Lung (tissue), 12 donors: ENCODE results near the gene GALR1. TPM values are rescaled to one million over a fixed set of nuclear protein-coding genes. Genes with fewer than 3 reads are reported as not detected.

ENCODE experiments used
- ATAC-seq: fragments of 200-7000 bp; cut with Tn5 transposase; one replicate; pipeline ENCODE4 v1.9.1; 2020; ENCODE audit warnings: moderate number of reproducible peaks; ENCODE audit not compliant: insufficient read depth, low FRiP score
- DNase-seq, 3 donors: peaks; one replicate each; pipeline ENCODE4 v3.0.0-alpha.2; 2013 to 2017
- H3K27ac ChIP-seq, 2 donors: one replicate each; pipeline ENCODE4 v1.5.1; 2013; ENCODE audit warnings: mild to moderate bottlenecking in 2 of 2, moderate library complexity in 2 of 2, control low read depth in 1 of 2, inconsistent platforms in 1 of 2, low read depth in 1 of 2, low read length in 1 of 2
- H3K27me3 ChIP-seq, 3 donors: one replicate each; pipeline ENCODE4 v1.5.1; 2013; ENCODE audit warnings: low read length in 2 of 3; ENCODE audit not compliant: control insufficient read depth in 3 of 3, insufficient read depth in 3 of 3
- H3K36me3 ChIP-seq, 4 donors: one replicate each; pipeline ENCODE4 v1.5.1; 2013; ENCODE audit warnings: low read length in 4 of 4, mild to moderate bottlenecking in 1 of 4, moderate library complexity in 1 of 4; ENCODE audit not compliant: control insufficient read depth in 4 of 4, insufficient read depth in 4 of 4
- H3K4me1 ChIP-seq, 5 donors: one replicate each; pipeline ENCODE4 v1.5.1; 2013; ENCODE audit warnings: low read length in 5 of 5, mild to moderate bottlenecking in 2 of 5, moderate library complexity in 1 of 5; ENCODE audit not compliant: control insufficient read depth in 5 of 5, insufficient read depth in 5 of 5
- H3K4me3 ChIP-seq: one replicate; pipeline ENCODE4 v1.5.1; 2013; ENCODE audit warnings: mild to moderate bottlenecking, control low read depth, moderate library complexity
- H3K9ac ChIP-seq, 2 donors: one replicate each; pipeline ENCODE4 v1.5.1; 2013; ENCODE audit warnings: low read length in 2 of 2, control low read depth in 1 of 2; ENCODE audit not compliant: insufficient read depth in 1 of 2
- H3K9me3 ChIP-seq, 4 donors: one replicate each; pipeline ENCODE4 v1.5.1; 2013; ENCODE audit warnings: low read length in 3 of 4, mild to moderate bottlenecking in 1 of 4, moderate library complexity in 1 of 4; ENCODE audit not compliant: control insufficient read depth in 4 of 4, insufficient read depth in 3 of 4
- WGBS, 2 donors: extraction: QIAGEN DNeasy Blood & Tissue Kit; methylation state at CpG; one replicate each; pipeline ENCODE4 v1.1.7; 2013; 5-methylcytosine and 5-hydroxymethylcytosine counted together
- polyA plus RNA-seq, 2 donors: library from polyadenylated mRNA; stranded (reverse); fragments of 200-250 nt; gene quantifications; one replicate each; pipeline ENCODE4 v1.2.1, GENCODE V29; 2013
- total RNA-seq, 2 donors: library from RNA; depleted of rRNA in 1 of 2; stranded (reverse); fragments of >200 nt in 1 of 2; gene quantifications; one replicate each; pipeline ENCODE4 v1.2.1, GENCODE V29; 2014 to 2021
- TF ChIP-seq, protein P1 (sequence below): IDR thresholded peaks from 2 replicates; pipeline ENCODE4 v1.5.1; 2012; ENCODE audit warnings: mild to moderate bottlenecking; ENCODE audit errors: control extremely low read depth, extremely low read depth
- donor health status: control.
- donor health status: control.
- donor health status: Bipolar disorder and iron deficiency.
- donor health status: healthy.
- donor health status: DM: yes; HTN: yes; CAD: no.

Gene GALR1
- total and polyA plus RNA-seq, 4 donors, result under 0.01 to 0.03 TPM; not detected in 2

DNA sequence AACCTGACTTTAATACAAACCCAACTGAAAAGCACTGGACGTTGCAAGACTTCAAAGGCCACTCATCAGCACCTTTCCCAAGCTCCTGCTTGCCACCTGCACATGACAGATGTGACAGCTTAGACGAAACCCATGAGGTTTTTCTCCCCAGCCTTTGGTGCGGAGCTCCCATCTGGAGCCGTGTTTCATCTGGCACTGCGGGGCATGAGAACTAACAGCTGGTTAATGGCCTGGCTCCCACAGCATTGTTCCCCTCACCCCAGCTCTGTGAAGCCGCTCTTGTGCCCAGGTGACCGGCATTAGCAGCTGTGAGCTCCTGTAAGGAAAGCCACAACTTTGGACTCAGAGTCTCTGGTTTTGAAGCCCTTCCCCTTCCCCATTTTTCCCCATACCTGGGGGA lies 50.9 kb downstream of the GALR1 start:
- Histone ChIP-seq H3K27ac (no peak overlapping the region), H3K9me3 (peaks cover 0 to 2% (median 0%) of the 10 kb centered on the region in 4 donors), H3K4me1 (no peaks in the 10 kb centered on the region), H3K4me3 (no peak overlapping the region), H3K36me3 (no peaks in the 10 kb centered on the region), H3K9ac (no peak overlapping the region), H3K27me3 (peaks cover 0 to 3% (median 0%) of the 10 kb centered on the region in 3 donors)
- DNase-seq (no peak), ATAC-seq (no peak)
- TF ChIP-seq, protein P1, sequence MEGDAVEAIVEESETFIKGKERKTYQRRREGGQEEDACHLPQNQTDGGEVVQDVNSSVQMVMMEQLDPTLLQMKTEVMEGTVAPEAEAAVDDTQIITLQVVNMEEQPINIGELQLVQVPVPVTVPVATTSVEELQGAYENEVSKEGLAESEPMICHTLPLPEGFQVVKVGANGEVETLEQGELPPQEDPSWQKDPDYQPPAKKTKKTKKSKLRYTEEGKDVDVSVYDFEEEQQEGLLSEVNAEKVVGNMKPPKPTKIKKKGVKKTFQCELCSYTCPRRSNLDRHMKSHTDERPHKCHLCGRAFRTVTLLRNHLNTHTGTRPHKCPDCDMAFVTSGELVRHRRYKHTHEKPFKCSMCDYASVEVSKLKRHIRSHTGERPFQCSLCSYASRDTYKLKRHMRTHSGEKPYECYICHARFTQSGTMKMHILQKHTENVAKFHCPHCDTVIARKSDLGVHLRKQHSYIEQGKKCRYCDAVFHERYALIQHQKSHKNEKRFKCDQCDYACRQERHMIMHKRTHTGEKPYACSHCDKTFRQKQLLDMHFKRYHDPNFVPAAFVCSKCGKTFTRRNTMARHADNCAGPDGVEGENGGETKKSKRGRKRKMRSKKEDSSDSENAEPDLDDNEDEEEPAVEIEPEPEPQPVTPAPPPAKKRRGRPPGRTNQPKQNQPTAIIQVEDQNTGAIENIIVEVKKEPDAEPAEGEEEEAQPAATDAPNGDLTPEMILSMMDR, result no peak
- 63 to 75% methylated on average over 7 of the region's 7 CpGs for WGBS, 2 donors

DNA sequence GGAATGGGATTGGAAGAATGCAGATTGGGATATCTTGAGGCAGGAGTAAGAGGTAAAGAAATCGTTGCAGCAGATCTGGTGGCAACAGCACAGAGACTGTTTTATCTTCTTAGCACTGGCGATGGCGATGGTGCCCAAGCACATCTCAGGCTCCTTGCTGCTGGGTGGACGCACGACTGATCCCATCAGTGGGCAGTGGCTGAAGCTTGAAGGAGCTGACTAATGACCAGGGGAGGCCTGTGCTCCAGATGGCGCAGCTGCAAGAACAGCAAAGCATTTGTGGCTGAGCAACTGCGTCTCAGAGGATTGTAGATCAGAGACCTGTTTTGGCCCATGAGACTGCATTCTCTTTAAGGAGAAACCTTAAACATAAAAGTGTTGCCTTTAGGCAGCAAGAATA lies 54.6 kb downstream of the GALR1 start:
- H3K4me3 ChIP-seq, result no peak overlapping the region
- H3K27ac ChIP-seq, result no peak overlapping the region
- ATAC-seq (no peak), DNase-seq (no peak)
- 84 to 93% methylated on average over 7 of the region's 7 CpGs for WGBS, 2 donors
- H3K36me3 ChIP-seq, result no peaks in the 10 kb centered on the region
- H3K27me3 ChIP-seq, result peaks cover 0 to 3% (median 0%) of the 10 kb centered on the region in 3 donors
- H3K4me1 ChIP-seq, result no peaks in the 10 kb centered on the region
- H3K9me3 ChIP-seq, result peaks cover 0 to 2% (median 0%) of the 10 kb centered on the region in 4 donors
- no peak overlapping the region for H3K9ac ChIP-seq
- TF ChIP-seq, protein P1, result no peak

DNA sequence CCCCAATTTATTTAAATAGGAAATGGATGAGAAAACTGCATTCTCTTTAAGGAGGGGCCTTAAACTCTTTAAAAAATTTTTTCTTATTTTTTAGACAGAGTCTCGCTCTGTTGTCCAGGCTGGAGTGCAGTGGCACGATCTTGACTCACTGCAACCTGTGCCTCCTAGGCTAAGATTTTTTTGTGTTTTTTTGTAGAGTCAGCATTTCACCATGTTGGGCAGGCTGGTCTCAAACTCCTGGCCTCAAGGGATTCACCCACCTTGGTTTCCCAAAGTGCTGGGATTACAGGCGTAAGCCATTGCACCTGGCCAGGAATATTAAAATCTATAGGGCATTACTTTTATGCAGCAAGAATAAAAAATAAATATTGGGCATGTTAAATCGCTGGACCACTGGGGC lies 56.0 kb downstream of the GALR1 start:
- Histone ChIP-seq H3K9ac (no peak overlapping the region), H3K27me3 (peaks cover 0 to 3% (median 0%) of the 10 kb centered on the region in 3 donors), H3K4me3 (no peak overlapping the region), H3K36me3 (no peaks in the 10 kb centered on the region), H3K9me3 (peaks cover 0 to 2% (median 0%) of the 10 kb centered on the region in 4 donors), H3K4me1 (no peaks in the 10 kb centered on the region), H3K27ac (no peak overlapping the region)
- DNase-seq (no peak), ATAC-seq (no peak)
- 95 to 97% methylated on average over 4 of the region's 4 CpGs for WGBS, 2 donors
- TF ChIP-seq, protein P1, result no peak

DNA sequence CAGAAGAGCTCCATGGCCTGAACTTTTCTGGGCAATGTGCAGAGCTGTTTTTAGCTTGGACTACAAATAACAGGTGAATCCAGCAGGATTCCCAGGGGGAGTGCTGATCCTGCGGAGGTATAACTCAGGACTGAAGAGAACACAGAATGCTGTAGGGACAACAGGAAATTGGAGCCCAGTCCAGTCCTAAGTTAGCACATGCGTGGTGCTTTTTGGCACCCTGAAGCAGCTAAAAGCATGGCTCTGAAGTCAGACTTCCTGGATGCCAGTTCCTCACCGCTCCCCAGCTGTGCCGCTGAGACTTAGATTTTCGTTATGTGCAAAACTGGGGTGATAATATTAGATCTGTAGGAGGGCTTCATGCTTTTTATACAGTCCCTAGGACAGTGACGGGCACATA lies 58.6 kb downstream of the GALR1 start:
- peaks cover 0 to 3% (median 0%) of the 10 kb centered on the region in 3 donors for H3K27me3 ChIP-seq

More for the DNA sequence above, 58.6 kb downstream of the GALR1 start:
- Histone ChIP-seq H3K36me3 (no peaks in the 10 kb centered on the region), H3K27ac (no peak overlapping the region), H3K9me3 (peaks cover 0 to 2% (median 0%) of the 10 kb centered on the region in 4 donors), H3K4me3 (no peak overlapping the region), H3K9ac (no peak overlapping the region), H3K4me1 (no peaks in the 10 kb centered on the region)
- WGBS, 2 donors, result 77 to 89% methylated on average over 6 of the region's 6 CpGs
- DNase-seq (no peak), ATAC-seq (no peak)
- TF ChIP-seq, protein P1, result no peak
